Measurements from ENCODE around the gene HTR1B. TPM values are rescaled to one million over a fixed set of nuclear protein-coding genes. Genes with fewer than 3 reads are reported as not detected.

The HTR1B gene
- total RNA-seq, 6 experiments from 2014 or later = not detected

GRCh38 chr6:77425216-77425615, 38.1 kb downstream of the HTR1B start:
- intact Hi-C loops (cut with DNase I) = no loop called here
- ATAC-seq (no peak), DNase-seq (no peak)
- H3K9me3 ChIP-seq = no peaks in the 10 kb centered on the region
- TF ChIP-seq POLR2A (IDR thresholded peaks at IDR 0.05) = no peak
- no peak for TF ChIP-seq CTCF (IDR thresholded peaks at IDR 0.05)
- no peaks in the 10 kb centered on the region for H3K27me3 ChIP-seq
- no peaks in the 10 kb centered on the region for H3K36me3 ChIP-seq
- H3K4me1 ChIP-seq = no peaks in the 10 kb centered on the region
- 30% methylated on average over 1 of the region's 1 CpG for WGBS (ENCODE audit: insufficient coverage, low coverage, low lambda C conversion rate, missing lambda C conversion rate)
- no peak overlapping the region for H3K27ac ChIP-seq
- no peak overlapping the region for H3K4me3 ChIP-seq

- no peaks in the 10 kb centered on the region for H3K36me3 ChIP-seq
- no peak for DNase-seq
- ATAC-seq = no peak
- no peak overlapping the region for H3K4me3 ChIP-seq
- H3K9me3 ChIP-seq = no peaks in the 10 kb centered on the region
- WGBS (ENCODE audit: insufficient coverage, low coverage, low lambda C conversion rate, missing lambda C conversion rate) = 67% methylated on average over 2 of the region's 2 CpGs
- no peaks in the 10 kb centered on the region for H3K4me1 ChIP-seq
- H3K27me3 ChIP-seq = no peaks in the 10 kb centered on the region
- intact Hi-C loops (cut with DNase I) = no loop called here
- H3K27ac ChIP-seq = no peak overlapping the region
- TF ChIP-seq POLR2A (IDR thresholded peaks at IDR 0.05) = no peak
- no peak for TF ChIP-seq CTCF (IDR thresholded peaks at IDR 0.05)
Observed at GRCh38 chr6:77424761-77425160, 38.5 kb downstream of the HTR1B start.

- no peak overlapping the region for H3K27ac ChIP-seq
- 59% methylated on average over 2 of the region's 2 CpGs for WGBS (ENCODE audit: insufficient coverage, low coverage, low lambda C conversion rate, missing lambda C conversion rate)
- TF ChIP-seq POLR2A (IDR thresholded peaks at IDR 0.05) (no peak), CTCF (IDR thresholded peaks at IDR 0.05) (no peak)
- DNase-seq = no peak
- ATAC-seq = no peak
- H3K4me3 ChIP-seq = no peak overlapping the region
- H3K36me3 ChIP-seq = no peaks in the 10 kb centered on the region
- H3K27me3 ChIP-seq = no peaks in the 10 kb centered on the region
- intact Hi-C loops (cut with DNase I) = no loop called here
- no peaks in the 10 kb centered on the region for H3K4me1 ChIP-seq
- no peaks in the 10 kb centered on the region for H3K9me3 ChIP-seq
Observed at GRCh38 chr6:77416839-77417238, 46.5 kb downstream of the HTR1B start.

GRCh38 chr6:77415706-77416105, 47.6 kb downstream of the HTR1B start:
- Histone ChIP-seq H3K4me3 (no peak overlapping the region), H3K27me3 (no peaks in the 10 kb centered on the region), H3K27ac (no peak overlapping the region), H3K36me3 (no peaks in the 10 kb centered on the region), H3K4me1 (no peaks in the 10 kb centered on the region), H3K9me3 (no peaks in the 10 kb centered on the region)
- intact Hi-C loops (cut with DNase I) = no loop called here
- ATAC-seq = no peak
- TF ChIP-seq POLR2A (IDR thresholded peaks at IDR 0.05) = no peak
- 39% methylated on average over 2 of the region's 2 CpGs for WGBS (ENCODE audit: insufficient coverage, low coverage, low lambda C conversion rate, missing lambda C conversion rate)
- DNase-seq = no peak

Other genes with a start within 250 kb of the HTR1B start
- gene MEI4, start 189.5 kb upstream of the HTR1B start, total RNA-seq = 1 to 10 TPM in 1 of 6 experiments, under 1 TPM in 5; 0.12 to 1.1 (median 0.22) TPM

Measured in right lobe of liver (tissue), 6 donors.